Small intestine (tissue), 7 donors: ENCODE measurements around the gene ABCA1. TPM values are rescaled to one million over a fixed set of nuclear protein-coding genes. Genes with fewer than 3 reads are reported as not detected.

Source experiments
- DNase-seq, 2 donors: peaks; one replicate each; pipeline versions ENCODE4 v3.0.0 to v3.0.0-alpha.2; 2013
- FAIRE-seq: peaks from 2 replicates; lab custom pipeline; 2012; peaks lifted over from hg19 to GRCh38; lab: Jason Lieb, UNC
- H3K27ac ChIP-seq, 3 donors: one replicate each; pipeline ENCODE4 v1.5.1; 2013; ENCODE audit warnings: low read length in 2 of 3, mild to moderate bottlenecking in 2 of 3, control low read depth in 1 of 3, inconsistent platforms in 1 of 3, low read depth in 1 of 3, moderate library complexity in 1 of 3
- H3K27me3 ChIP-seq, 3 donors: one replicate each; pipeline ENCODE4 v1.6.1; 2013; ENCODE audit warnings: low read length in 3 of 3, inconsistent platforms in 1 of 3; ENCODE audit not compliant: control insufficient read depth in 3 of 3, insufficient read depth in 3 of 3
- H3K36me3 ChIP-seq, 3 donors: one replicate each; pipeline ENCODE4 v1.6.1; 2013; ENCODE audit warnings: low read length in 3 of 3, inconsistent platforms in 1 of 3, low read depth in 1 of 3, mild to moderate bottlenecking in 1 of 3, moderate library complexity in 1 of 3; ENCODE audit not compliant: control insufficient read depth in 3 of 3, insufficient read depth in 2 of 3
- H3K4me1 ChIP-seq, 3 donors: one replicate each; pipeline ENCODE4 v1.6.1; 2013; ENCODE audit warnings: low read length in 2 of 3, inconsistent platforms in 1 of 3, low read depth in 1 of 3, mild to moderate bottlenecking in 1 of 3, moderate library complexity in 1 of 3; ENCODE audit not compliant: control insufficient read depth in 3 of 3, insufficient read depth in 2 of 3
- H3K4me3 ChIP-seq, 3 donors: one replicate each; pipeline ENCODE4 v1.5.1; 2013; ENCODE audit warnings: low read length in 3 of 3, control low read depth in 1 of 3, inconsistent platforms in 1 of 3, low read depth in 1 of 3, mild to moderate bottlenecking in 1 of 3, moderate library complexity in 1 of 3
- H3K9me3 ChIP-seq, 2 donors: one replicate each; pipeline ENCODE4 v1.6.1; 2013; ENCODE audit warnings: low read depth in 1 of 2, low read length in 1 of 2; ENCODE audit not compliant: control insufficient read depth in 2 of 2, insufficient read depth in 1 of 2
- WGBS, 3 donors: extraction: QIAGEN DNeasy Blood & Tissue Kit; methylation state at CpG; one replicate each; pipeline ENCODE4 v1.1.7; 2013; 5-methylcytosine and 5-hydroxymethylcytosine counted together
- polyA plus RNA-seq, 4 donors: library from polyadenylated mRNA; stranded (reverse) in 3 of 4; unstranded in 1 of 4; fragments of 200-250 nt in 3 of 4; fragments of 120-200 nt in 1 of 4; gene quantifications; one replicate each; pipeline versions ENCODE4 v1.2.1 to v1.2.3, GENCODE V29; 2013
- donor health status: healthy with polysubstance abuse.
- donor health status: control.
- donor health status: control.
- donor health status: Bipolar disorder and iron deficiency.
- donor health status: healthy.

ABCA1 gene
- polyA plus RNA-seq, 4 donors, result 1.6 to 7.1 (median 3.1) TPM

DNA sequence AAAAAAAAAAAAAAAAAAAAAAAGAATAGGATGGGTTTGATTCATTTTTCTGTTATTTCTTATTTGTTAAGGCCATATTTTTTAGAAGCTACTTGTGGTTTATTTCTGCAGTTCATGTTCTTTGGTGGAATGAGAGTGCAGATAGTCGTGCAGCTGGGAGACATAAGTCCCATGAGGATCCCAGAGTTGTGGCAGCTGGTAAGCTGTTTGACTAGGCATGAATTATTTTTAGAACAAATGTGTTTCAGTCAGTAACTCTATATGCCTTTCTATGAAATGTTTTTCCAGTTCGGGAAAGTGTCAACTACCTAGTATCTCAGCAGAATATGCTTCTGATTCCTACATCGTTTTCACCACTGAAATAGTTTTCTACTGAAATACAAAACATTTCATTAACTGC is 169.0 kb downstream of the ABCA1 start:
- no peak for FAIRE-seq
- 62 to 86% (median 81%) methylated on average over 3 of the region's 3 CpGs for WGBS, 3 donors
- Histone ChIP-seq H3K9me3 (peaks cover 0 to 3% of the 10 kb centered on the region in 2 donors), H3K27me3 (no peaks in the 10 kb centered on the region), H3K4me1 (no peaks in the 10 kb centered on the region), H3K36me3 (peaks cover 0 to 13% (median 0%) of the 10 kb centered on the region in 3 donors), H3K27ac (no peak overlapping the region), H3K4me3 (no peak overlapping the region)
- no peak for DNase-seq

DNA sequence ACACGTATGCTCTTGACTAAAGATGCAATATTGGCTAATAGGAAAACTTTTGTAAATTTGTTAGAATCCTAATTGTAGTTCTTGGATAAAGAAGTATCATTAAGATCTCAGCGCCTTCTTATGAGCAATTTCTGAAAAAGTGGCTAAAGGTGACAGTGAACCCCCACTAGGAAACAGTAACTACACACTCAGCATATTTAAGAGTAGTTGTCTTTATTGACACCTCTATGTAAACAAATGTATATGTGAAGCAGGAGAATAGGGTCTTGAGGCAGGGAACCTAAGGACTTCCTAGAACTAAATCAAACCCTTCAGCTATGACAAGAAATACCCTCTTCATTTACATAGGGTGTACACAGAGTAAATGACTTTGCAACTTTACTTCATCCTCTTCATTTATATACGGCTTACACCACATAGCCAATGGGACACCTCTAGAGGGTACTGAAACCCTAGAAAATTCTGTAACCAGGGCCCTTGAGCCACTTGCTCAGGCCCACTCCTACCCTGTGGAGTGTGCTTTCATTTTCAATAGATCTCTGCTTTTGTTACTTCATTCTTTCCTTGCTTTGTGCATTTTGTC is 177.7 kb downstream of the ABCA1 start:
- Histone ChIP-seq H3K4me3 (no peak overlapping the region), H3K4me1 (peaks cover 0 to 3% (median 0%) of the 10 kb centered on the region in 3 donors), H3K9me3 (no peaks in the 10 kb centered on the region), H3K27me3 (no peaks in the 10 kb centered on the region), H3K27ac (no peak overlapping the region), H3K36me3 (peaks cover 0 to 4% (median 0%) of the 10 kb centered on the region in 3 donors)
- 91 to 96% (median 93%) methylated on average over 3 of the region's 3 CpGs for WGBS, 3 donors
- DNase-seq, result no peak
- no peak for FAIRE-seq

DNA sequence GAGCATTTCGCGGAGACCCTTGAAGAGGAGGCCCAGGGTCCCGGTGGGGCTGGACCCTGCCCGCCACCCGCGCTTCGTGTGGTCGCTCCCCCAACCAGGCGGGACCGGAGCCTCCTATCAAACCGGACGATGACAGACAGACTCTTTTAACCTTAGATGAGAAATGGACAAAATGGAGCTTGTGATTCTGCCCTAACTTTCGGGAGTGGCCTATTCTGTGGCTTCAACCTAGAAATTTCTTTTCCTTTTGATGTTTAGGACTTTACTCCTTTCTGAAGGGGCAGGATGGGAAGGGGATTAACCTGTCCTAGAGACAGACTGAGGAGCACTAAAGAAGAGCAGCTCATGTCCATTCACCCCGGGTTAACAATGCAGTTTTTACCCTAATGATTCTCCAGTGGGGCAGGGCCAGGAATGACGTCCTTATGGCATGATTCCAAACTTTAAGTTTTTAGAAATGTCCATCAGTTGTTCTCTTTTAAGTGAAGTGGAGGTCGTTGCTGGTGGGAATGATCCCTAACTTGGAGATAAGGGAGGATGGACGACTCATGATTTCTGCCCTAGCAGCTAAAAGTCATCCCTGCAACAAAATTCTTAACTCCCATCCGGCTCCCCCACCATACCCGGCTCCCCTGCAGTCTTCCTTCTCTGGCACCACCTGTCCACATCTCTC is 179.5 kb downstream of the ABCA1 start:
- no peaks in the 10 kb centered on the region for H3K27me3 ChIP-seq
- FAIRE-seq, result no peak
- 7 to 8% (median 7%) methylated on average over 19 of the region's 19 CpGs for WGBS, 3 donors
- H3K4me1 ChIP-seq, result peaks cover 0 to 3% (median 0%) of the 10 kb centered on the region in 3 donors
- no peaks in the 10 kb centered on the region for H3K9me3 ChIP-seq
- H3K27ac ChIP-seq, result peak overlapping the region; percentile 94 to 99 (median 96)
- H3K36me3 ChIP-seq, result no peaks in the 10 kb centered on the region
- peak overlapping the region; percentile 67 to 96 (median 80) for H3K4me3 ChIP-seq
- peak in 1 of 2 donors; percentile 29 for DNase-seq

DNA sequence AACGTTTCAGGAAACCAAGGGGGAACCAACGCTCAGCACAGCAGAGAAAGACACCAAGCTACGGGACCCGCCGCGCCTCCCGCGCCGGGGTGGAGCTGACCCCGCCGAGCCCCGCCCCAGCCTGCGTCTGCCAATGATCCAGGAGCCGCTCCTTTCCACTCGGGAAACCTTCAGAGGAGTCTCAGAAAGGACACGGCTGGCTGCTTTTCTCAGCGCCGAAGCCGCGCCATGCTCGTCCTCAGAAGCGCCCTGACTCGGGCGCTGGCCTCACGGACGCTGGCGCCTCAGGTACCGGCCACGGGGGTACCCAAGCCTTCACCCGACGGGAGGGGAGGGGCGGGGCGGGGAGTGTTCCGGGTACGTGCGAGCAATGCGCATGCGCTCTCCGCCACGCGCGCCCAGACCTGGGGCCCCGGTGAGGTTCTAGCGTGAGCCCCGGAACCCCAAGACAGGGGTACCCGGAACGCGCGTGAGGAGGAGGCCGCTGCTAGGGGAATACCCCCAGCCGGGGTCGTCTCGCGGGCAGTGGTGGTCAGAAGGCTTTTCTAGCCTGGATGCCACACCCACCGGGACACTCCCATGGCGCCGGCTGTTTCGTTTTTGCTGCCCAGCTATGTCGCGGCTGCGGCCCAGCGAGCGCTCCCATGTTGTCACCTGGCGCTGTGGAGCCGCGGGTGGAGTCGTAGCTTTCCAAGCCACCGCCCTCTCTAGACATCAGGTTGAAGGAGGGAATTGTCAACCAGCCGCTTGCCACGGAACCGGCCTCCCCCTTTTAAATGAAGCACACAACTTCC is 180.2 kb downstream of the ABCA1 start, which contains the start of gene NIPSNAP3A:
NIPSNAP3A (plus strand) TSS at position 119 of the 794 bp plus-strand sequence; CDS start at position 229, 110 bp downstream.
- no peaks in the 10 kb centered on the region for H3K9me3 ChIP-seq
- FAIRE-seq, result no peak
- no peaks in the 10 kb centered on the region for H3K27me3 ChIP-seq
- peak within 1 kb of the TSS; percentile 94 to 99 (median 96) for H3K27ac ChIP-seq
- peak within 1 kb of the TSS; percentile 67 to 96 (median 80) for H3K4me3 ChIP-seq
- WGBS, 3 donors, result 0% methylated on average over 66 to 71 of the region's 71 CpGs
- DNase-seq, result peak; percentile 88 to 97
- H3K4me1 ChIP-seq, result peaks cover 0 to 3% (median 0%) of the 10 kb centered on the region in 3 donors
- no peaks in the 10 kb centered on the region for H3K36me3 ChIP-seq

DNA sequence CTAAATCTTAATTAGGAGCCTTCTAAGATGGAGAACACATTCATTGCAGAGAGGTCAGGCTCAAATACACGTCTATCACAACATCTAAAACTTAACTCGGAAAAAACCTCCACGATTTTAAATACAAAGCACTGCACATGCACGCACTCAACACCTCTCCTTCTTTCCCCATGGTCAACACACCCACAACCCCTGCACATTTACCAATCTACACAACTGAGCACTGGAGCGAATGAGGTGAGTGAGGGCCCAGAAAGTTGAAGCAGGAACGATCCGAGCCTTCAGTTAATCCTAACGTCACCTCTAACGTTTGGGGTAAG is 180.8 kb downstream of the ABCA1 start:
- Histone ChIP-seq H3K27me3 (no peaks in the 10 kb centered on the region), H3K36me3 (no peaks in the 10 kb centered on the region), H3K27ac (peak overlapping the region; percentile 94 to 99 (median 96))

DNA sequence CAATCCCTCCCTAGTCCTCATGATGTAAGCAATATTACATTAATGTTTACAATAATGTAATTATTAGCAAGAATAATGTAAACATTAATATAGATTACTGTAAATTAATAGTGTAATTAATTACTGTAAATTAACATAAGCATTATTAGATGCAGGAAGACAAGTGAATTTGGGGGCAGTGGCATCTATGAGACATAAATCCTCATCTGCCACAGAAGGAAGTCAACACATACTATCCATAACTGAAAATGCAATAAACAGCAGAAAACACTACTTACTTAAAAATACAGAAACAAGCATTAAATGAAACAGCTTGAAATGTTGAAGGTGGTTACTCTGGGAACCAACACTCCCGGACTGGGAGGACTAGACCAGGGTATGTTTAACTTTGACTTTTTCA is 181.2 kb downstream of the ABCA1 start:
- FAIRE-seq, result no peak
- 3 to 11% (median 4%) methylated on average over 1 of the region's 1 CpG for WGBS, 3 donors
- H3K4me3 ChIP-seq, result peak overlapping the region; percentile 67 to 96 (median 80)
- no peaks in the 10 kb centered on the region for H3K27me3 ChIP-seq
- no peaks in the 10 kb centered on the region for H3K9me3 ChIP-seq
- H3K36me3 ChIP-seq, result no peaks in the 10 kb centered on the region
- peak in 1 of 2 donors; percentile 5 for DNase-seq
- H3K4me1 ChIP-seq, result peaks cover 0 to 3% (median 0%) of the 10 kb centered on the region in 3 donors
- peak overlapping the region in 2 of 3 donors; percentile 94 to 96 for H3K27ac ChIP-seq

More for the DNA sequence above, 180.8 kb downstream of the ABCA1 start:
- WGBS, 3 donors, result 0 to 1% (median 0%) methylated on average over 9 of the region's 9 CpGs
- Histone ChIP-seq H3K4me3 (peak overlapping the region; percentile 67 to 96 (median 80)), H3K4me1 (peaks cover 0 to 3% (median 0%) of the 10 kb centered on the region in 3 donors), H3K9me3 (no peaks in the 10 kb centered on the region)
- DNase-seq (no peak), FAIRE-seq (no peak)

DNA sequence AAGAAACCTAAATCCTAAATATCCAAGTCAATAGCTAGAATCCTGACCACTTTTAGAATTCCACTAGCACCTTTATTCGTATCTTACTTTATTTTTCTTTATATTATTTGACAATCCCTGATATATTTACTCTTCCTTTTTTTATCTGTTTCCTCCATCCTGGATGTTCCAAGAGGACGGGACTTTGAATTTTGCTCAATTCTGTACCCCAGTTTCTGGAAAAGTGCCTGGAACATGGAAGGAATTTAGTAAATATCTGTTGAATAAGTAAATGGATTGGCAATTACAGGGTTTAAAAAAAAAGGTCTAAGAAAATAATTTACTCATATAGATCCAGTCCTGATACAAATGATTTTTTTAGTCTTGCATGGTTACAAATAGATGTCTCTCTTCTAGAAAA is 181.7 kb downstream of the ABCA1 start:
- no peak for FAIRE-seq
- Histone ChIP-seq H3K36me3 (no peaks in the 10 kb centered on the region), H3K9me3 (no peaks in the 10 kb centered on the region), H3K27me3 (no peaks in the 10 kb centered on the region), H3K27ac (no peak overlapping the region), H3K4me3 (no peak overlapping the region), H3K4me1 (peaks cover 0 to 3% (median 0%) of the 10 kb centered on the region in 3 donors)
- 74 to 85% (median 81%) methylated on average over 2 of the region's 2 CpGs for WGBS, 3 donors
- DNase-seq, result no peak

DNA sequence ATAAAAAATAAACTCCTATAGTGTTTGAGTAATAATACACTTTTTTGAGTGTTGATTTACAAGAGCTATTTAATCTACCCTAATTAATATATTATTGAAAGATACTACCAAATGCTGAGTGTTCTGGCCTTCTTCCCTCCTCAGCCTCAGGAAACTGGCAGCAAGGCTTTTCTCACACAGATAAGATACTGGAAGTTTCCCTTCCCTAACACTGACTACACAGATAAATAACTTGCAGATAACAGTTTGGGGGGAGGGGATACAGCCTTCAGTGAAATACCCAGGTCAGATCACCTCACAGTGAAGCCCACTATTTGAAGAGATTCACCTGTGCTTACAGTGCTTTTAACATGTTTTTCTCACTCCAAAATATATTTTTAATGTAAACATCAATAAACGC is 182.1 kb downstream of the ABCA1 start:
- no peak for DNase-seq
- Histone ChIP-seq H3K36me3 (no peaks in the 10 kb centered on the region), H3K27ac (no peak overlapping the region), H3K27me3 (no peaks in the 10 kb centered on the region), H3K4me3 (no peak overlapping the region), H3K9me3 (no peaks in the 10 kb centered on the region), H3K4me1 (peaks cover 0 to 3% (median 0%) of the 10 kb centered on the region in 3 donors)
- 74 to 89% (median 77%) methylated on average over 1 of the region's 1 CpG for WGBS, 3 donors
- no peak for FAIRE-seq
